ENCODE measurements around the gene CBX7. TPM values are rescaled to one million over a fixed set of nuclear protein-coding genes. Genes with fewer than 3 reads are reported as not detected.
A peak's percentile ranks its signal among the peaks of the same experiment; 100 is the strongest.

CBX7 gene
- total and polyA plus RNA-seq, 2 of the 8 experiments (the other 6 are each of a cell fraction or from before 2014, with no cell fraction given), result 6.9 to 8.7 TPM

DNA sequence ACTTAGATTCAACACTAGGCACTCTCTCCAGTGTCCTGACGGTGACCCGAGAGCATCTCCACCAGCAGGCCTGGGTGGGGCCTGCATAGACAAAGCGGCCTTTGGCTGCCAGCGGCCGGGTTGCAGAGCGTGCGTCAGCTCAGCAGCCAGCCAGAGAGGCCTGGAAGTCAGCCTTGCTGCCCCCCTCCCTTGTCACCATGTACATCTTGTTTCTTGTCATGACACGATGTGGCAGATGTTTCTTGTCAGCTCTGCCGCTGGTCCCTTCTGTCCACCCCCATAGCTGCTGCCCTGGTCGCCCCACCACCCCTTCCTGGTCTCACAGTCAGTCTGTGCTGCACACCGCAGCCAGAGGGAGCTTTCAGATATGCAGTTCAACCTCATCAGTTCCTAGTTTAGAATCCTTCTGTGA is 33.1 kb upstream of the CBX7 start:
- Histone ChIP-seq H3K56ac (replicated peaks; ENCODE audit: insufficient read length, low read depth, low read length) (no peak overlapping the region), H3K4ac (replicated peaks; ENCODE audit: insufficient read length, low read depth, low read length) (no peak overlapping the region), H2AK5ac (ENCODE audit: low read depth, low read length) (no peak overlapping the region), H3K79me1 (ENCODE audit: low read depth, low read length) (no peaks in the 10 kb centered on the region), H3K23me2 (ENCODE audit: low read depth, low read length) (no peaks in the 10 kb centered on the region), H3K79me2 (ENCODE audit: control insufficient read depth in 1 of 2, insufficient read depth in 2 of 2, low read length in 2 of 2) (no peaks in the 10 kb centered on the region), H2BK120ac (replicated peaks; ENCODE audit: low read depth, low read length) (no peak overlapping the region), H3K27me3 (replicated peaks in 1 of 4; ENCODE audit: control insufficient read depth in 3 of 4, extremely low read depth in 1 of 4, insufficient read depth in 3 of 4, low read length in 3 of 4) (no peaks in the 10 kb centered on the region), H2BK12ac (ENCODE audit: low read depth, low read length) (peak overlapping the region; percentile 96; the same call in 1 of the 2 replicates), H2BK5ac (ENCODE audit: low read depth, low read length) (no peak overlapping the region), H3K9me3 (ENCODE audit: insufficient read depth in 2 of 2, low read depth in 1 of 2, low read length in 1 of 2) (peaks cover 0 to 8% of the 10 kb centered on the region in 2 experiments; a peak in 2 of 4 replicates), H2AFZ (ENCODE audit: low read length) (no peak overlapping the region), H4K8ac (ENCODE audit: extremely low read depth, insufficient read depth, low read length) (no peak overlapping the region), H3K4me3 (ENCODE audit: extremely low read depth in 1 of 4, insufficient read depth in 2 of 4, low read depth in 3 of 4, low read length in 4 of 4) (no peak overlapping the region), H3K4me1 (replicated peaks in 1 of 4; ENCODE audit: control insufficient read depth in 3 of 4, insufficient read depth in 4 of 4, low read length in 3 of 4) (peaks cover 0 to 7% (median 0%) of the 10 kb centered on the region in 4 experiments; a peak in 2 of 7 replicates), H3K23ac (ENCODE audit: insufficient read length) (no peak overlapping the region), H4K5ac (ENCODE audit: insufficient read length, low read depth, low read length) (no peak overlapping the region), H4K20me1 (replicated peaks in 1 of 2; ENCODE audit: control insufficient read depth in 1 of 2, insufficient read depth in 2 of 2, low read length in 2 of 2) (no peaks in the 10 kb centered on the region), H3K14ac (ENCODE audit: insufficient read length) (no peak overlapping the region), H2BK15ac (ENCODE audit: low read length) (no peak overlapping the region), H2BK20ac (ENCODE audit: low read length) (no peak overlapping the region), H3K27ac (ENCODE audit: low read depth, low read length) (no peak overlapping the region), H3K18ac (ENCODE audit: extremely low read depth, low read length) (no peak overlapping the region), H3K9ac (replicated peaks in 1 of 4; ENCODE audit: extremely low read depth in 1 of 4, low read depth in 3 of 4, low read length in 3 of 4) (no peak overlapping the region), H4K91ac (replicated peaks; ENCODE audit: insufficient read length, low read length) (no peak overlapping the region), H3K36me3 (ENCODE audit: control insufficient read depth in 2 of 4, insufficient read depth in 4 of 4, low read length in 3 of 4) (no peaks in the 10 kb centered on the region), H3K4me2 (ENCODE audit: insufficient read depth in 1 of 2, low read depth in 2 of 2, low read length in 2 of 2) (no peak overlapping the region)
- CTCF ChIA-PET (ENCODE audit: partially characterized antibody), result interaction anchor here (3.0 kb wide), 1 partner anchor 124 kb away, joined by 9 read pairs; no protein-coding TSS in a partner anchor
- WGBS, 2 experiments (ENCODE audit: extremely low coverage in 1 of 2, insufficient coverage in 1 of 2, insufficient read length in 1 of 2, insufficient replicate concordance in 2 of 2, low coverage in 1 of 2, low lambda C conversion rate in 2 of 2, missing lambda C conversion rate in 1 of 2), result 84% methylated on average over 7 of the region's 11 CpGs; no CpG with 5 or more reads in 1 of the 2 experiments
- FAIRE-seq, result no peak
- DNase-seq (ENCODE audit: low read depth in 1 of 2, low spot score in 2 of 2), result no peak
- POLR2A ChIA-PET (ENCODE audit: partially characterized antibody), result interaction anchor here (0.6 to 4.4 kb wide), 9 partner anchors 10 to 132 kb away, joined by 3 to 31 read pairs (median 3); partner anchors contain the start of gene RPL3
- TF ChIP-seq POLR2AphosphoS5 (IDR thresholded peaks at IDR 0.05; ENCODE audit: low read depth, low read length) (no peak), SIRT6 (IDR thresholded peaks at IDR 0.05; ENCODE audit: low read length) (no peak), NANOG (IDR thresholded peaks at IDR 0.05; ENCODE audit: insufficient read depth, low read depth, low read length, poor library complexity, severe bottlenecking) (no peak), ASH2L (IDR thresholded peaks at IDR 0.05; ENCODE audit: low read length) (no peak)
